ENCODE results near the gene GBP5. TPM values are rescaled to one million over a fixed set of nuclear protein-coding genes. Genes with fewer than 3 reads are reported as not detected.

Gene GBP5
- total and polyA plus RNA-seq, 2 of the 13 experiments (the other 11 are each of a cell fraction or from before 2014, with no cell fraction given) = 0.01 TPM; not detected in 1

- Histone ChIP-seq H3K27ac (ENCODE audit: extremely low read length, insufficient read depth, low read length) (no peak overlapping the region), H3K27me3 (ENCODE audit: control insufficient read depth in 1 of 2, insufficient read depth in 2 of 2, low read length in 2 of 2) (no peaks in the 10 kb centered on the region), H3K9ac (ENCODE audit: insufficient read depth, low read depth, low read length) (no peak overlapping the region), H3K4me2 (ENCODE audit: low read depth, low read length) (no peak overlapping the region), H4K20me1 (ENCODE audit: insufficient read depth, low read length) (no peaks in the 10 kb centered on the region), H3K9me3 (ENCODE audit: low read length) (no peaks in the 10 kb centered on the region), H2AFZ (ENCODE audit: low read length) (no peak overlapping the region), H3K4me1 (ENCODE audit: insufficient read depth, low read length) (no peaks in the 10 kb centered on the region), H3K36me3 (replicated peaks in 1 of 2; ENCODE audit: control insufficient read depth in 1 of 2, insufficient read depth in 2 of 2, low read length in 2 of 2) (no peaks in the 10 kb centered on the region), H3K4me3 (replicated peaks in 1 of 3; ENCODE audit: insufficient read depth in 1 of 3, low read depth in 2 of 3, low read length in 3 of 3) (no peak overlapping the region), H3K79me2 (ENCODE audit: insufficient read depth, low read length) (no peaks in the 10 kb centered on the region)
- 51% methylated on average over 4 of the region's 4 CpGs for WGBS (ENCODE audit: low lambda C conversion rate)
- TF ChIP-seq ATF7 (IDR thresholded peaks at IDR 0.05) (peak; percentile 60), ATF7 (CRISPR knock-in tag; IDR thresholded peaks at IDR 0.05) (no peak)
- TF ChIP-seq, protein P1, sequence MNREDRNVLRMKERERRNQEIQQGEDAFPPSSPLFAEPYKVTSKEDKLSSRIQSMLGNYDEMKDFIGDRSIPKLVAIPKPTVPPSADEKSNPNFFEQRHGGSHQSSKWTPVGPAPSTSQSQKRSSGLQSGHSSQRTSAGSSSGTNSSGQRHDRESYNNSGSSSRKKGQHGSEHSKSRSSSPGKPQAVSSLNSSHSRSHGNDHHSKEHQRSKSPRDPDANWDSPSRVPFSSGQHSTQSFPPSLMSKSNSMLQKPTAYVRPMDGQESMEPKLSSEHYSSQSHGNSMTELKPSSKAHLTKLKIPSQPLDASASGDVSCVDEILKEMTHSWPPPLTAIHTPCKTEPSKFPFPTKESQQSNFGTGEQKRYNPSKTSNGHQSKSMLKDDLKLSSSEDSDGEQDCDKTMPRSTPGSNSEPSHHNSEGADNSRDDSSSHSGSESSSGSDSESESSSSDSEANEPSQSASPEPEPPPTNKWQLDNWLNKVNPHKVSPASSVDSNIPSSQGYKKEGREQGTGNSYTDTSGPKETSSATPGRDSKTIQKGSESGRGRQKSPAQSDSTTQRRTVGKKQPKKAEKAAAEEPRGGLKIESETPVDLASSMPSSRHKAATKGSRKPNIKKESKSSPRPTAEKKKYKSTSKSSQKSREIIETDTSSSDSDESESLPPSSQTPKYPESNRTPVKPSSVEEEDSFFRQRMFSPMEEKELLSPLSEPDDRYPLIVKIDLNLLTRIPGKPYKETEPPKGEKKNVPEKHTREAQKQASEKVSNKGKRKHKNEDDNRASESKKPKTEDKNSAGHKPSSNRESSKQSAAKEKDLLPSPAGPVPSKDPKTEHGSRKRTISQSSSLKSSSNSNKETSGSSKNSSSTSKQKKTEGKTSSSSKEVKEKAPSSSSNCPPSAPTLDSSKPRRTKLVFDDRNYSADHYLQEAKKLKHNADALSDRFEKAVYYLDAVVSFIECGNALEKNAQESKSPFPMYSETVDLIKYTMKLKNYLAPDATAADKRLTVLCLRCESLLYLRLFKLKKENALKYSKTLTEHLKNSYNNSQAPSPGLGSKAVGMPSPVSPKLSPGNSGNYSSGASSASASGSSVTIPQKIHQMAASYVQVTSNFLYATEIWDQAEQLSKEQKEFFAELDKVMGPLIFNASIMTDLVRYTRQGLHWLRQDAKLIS (CRISPR knock-in tag; IDR thresholded peaks at IDR 0.05) = no peak
- DNase-seq (ENCODE audit: low spot score) = no peak
- intact Hi-C loops (cut with micrococcal nuclease; ENCODE audit: unreplicated experiment) = no loop called here
- in situ Hi-C loops (cut with HindIII; ENCODE audit: extremely low pct_ligation_motif_present, low pct_unique_long_range_greater_than_20kb) = no loop called here
- BruUV-seq (replicated peaks) = no TSS peak
- FAIRE-seq = no peak
- no peak for ATAC-seq
- ChIA-PET CTCF (ENCODE audit: low intra/inter-chr PET ratio, low total read pairs) (no interaction called here), POLR2A (no interaction called here)
Measured at GRCh38 chr1:89254658-89255287, 17.9 kb downstream of the GBP5 start.

GRCh38 chr1:89243046-89243445 is 29.6 kb downstream of the GBP5 start:
- DNase-seq (ENCODE audit: low spot score) (no peak), FAIRE-seq (no peak), ATAC-seq (no peak)
- Histone ChIP-seq H3K4me1 (ENCODE audit: insufficient read depth, low read length) (no peaks in the 10 kb centered on the region), H3K79me2 (ENCODE audit: insufficient read depth, low read length) (no peaks in the 10 kb centered on the region), H3K9ac (ENCODE audit: insufficient read depth, low read depth, low read length) (no peak overlapping the region), H3K27me3 (ENCODE audit: control insufficient read depth in 1 of 2, insufficient read depth in 2 of 2, low read length in 2 of 2) (no peaks in the 10 kb centered on the region; a peak in 1 of 5 replicates), H3K9me3 (ENCODE audit: low read length) (no peaks in the 10 kb centered on the region), H3K4me3 (replicated peaks in 1 of 3; ENCODE audit: insufficient read depth in 1 of 3, low read depth in 2 of 3, low read length in 3 of 3) (no peak overlapping the region), H2AFZ (ENCODE audit: low read length) (no peak overlapping the region), H3K36me3 (replicated peaks in 1 of 2; ENCODE audit: control insufficient read depth in 1 of 2, insufficient read depth in 2 of 2, low read length in 2 of 2) (no peaks in the 10 kb centered on the region), H3K4me2 (ENCODE audit: low read depth, low read length) (no peak overlapping the region), H4K20me1 (ENCODE audit: insufficient read depth, low read length) (no peaks in the 10 kb centered on the region), H3K27ac (ENCODE audit: extremely low read length, insufficient read depth, low read length) (no peak overlapping the region)
- TF ChIP-seq, protein P2, sequence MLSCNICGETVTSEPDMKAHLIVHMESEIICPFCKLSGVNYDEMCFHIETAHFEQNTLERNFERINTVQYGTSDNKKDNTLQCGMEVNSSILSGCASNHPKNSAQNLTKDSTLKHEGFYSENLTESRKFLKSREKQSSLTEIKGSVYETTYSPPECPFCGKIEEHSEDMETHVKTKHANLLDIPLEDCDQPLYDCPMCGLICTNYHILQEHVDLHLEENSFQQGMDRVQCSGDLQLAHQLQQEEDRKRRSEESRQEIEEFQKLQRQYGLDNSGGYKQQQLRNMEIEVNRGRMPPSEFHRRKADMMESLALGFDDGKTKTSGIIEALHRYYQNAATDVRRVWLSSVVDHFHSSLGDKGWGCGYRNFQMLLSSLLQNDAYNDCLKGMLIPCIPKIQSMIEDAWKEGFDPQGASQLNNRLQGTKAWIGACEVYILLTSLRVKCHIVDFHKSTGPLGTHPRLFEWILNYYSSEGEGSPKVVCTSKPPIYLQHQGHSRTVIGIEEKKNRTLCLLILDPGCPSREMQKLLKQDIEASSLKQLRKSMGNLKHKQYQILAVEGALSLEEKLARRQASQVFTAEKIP (CRISPR knock-in tag; IDR thresholded peaks at IDR 0.05; ENCODE audit: borderline replicate concordance) = no peak
- TF ChIP-seq ETV6 (CRISPR knock-in tag; conservative IDR thresholded peaks at IDR 0.05) (no peak), ZNF335 (CRISPR knock-in tag; IDR thresholded peaks at IDR 0.05) (no peak), ZNF180 (CRISPR knock-in tag; IDR thresholded peaks at IDR 0.05; ENCODE audit: borderline replicate concordance, low read depth) (no peak), ZNF839 (CRISPR knock-in tag; IDR thresholded peaks at IDR 0.05; ENCODE audit: borderline replicate concordance) (no peak), MAFK (conservative IDR thresholded peaks at IDR 0.05 in 1 of 2, IDR thresholded peaks at IDR 0.05 in 1 of 2; ENCODE audit: low read length in 2 of 2) (no peak), ZSCAN30 (CRISPR knock-in tag; IDR thresholded peaks at IDR 0.05) (no peak), BHLHE40 (IDR thresholded peaks at IDR 0.05; ENCODE audit: low read length) (no peak)
- intact Hi-C loops (cut with micrococcal nuclease; ENCODE audit: unreplicated experiment) = no loop called here
- no TSS peak for BruUV-seq (replicated peaks)
- in situ Hi-C loops (cut with HindIII; ENCODE audit: extremely low pct_ligation_motif_present, low pct_unique_long_range_greater_than_20kb) = no loop called here
- ChIA-PET POLR2A (no interaction called here), CTCF (ENCODE audit: low intra/inter-chr PET ratio, low total read pairs) (no interaction called here)
- 55% methylated on average over 3 of the region's 3 CpGs for whole genome bisulfite sequencing (ENCODE audit: low lambda C conversion rate)
